Colonic mucosa (tissue), 4 donors: ENCODE measurements around the gene RPL21. TPM values are rescaled to one million over a fixed set of nuclear protein-coding genes. Genes with fewer than 3 reads are reported as not detected.
A peak's percentile ranks its signal among the peaks of the same experiment; 100 is the strongest.

ENCODE experiments used
- DNase-seq: peaks from one replicate; pipeline ENCODE4 v3.0.0-alpha.2; 2020
- H3K27ac ChIP-seq: fragments of 200-600 bp; one replicate; pipeline ENCODE4 v1.8.0; 2021
- H3K27me3 ChIP-seq: fragments of 200-600 bp; one replicate; pipeline ENCODE4 v1.8.0; 2021
- H3K36me3 ChIP-seq: fragments of 200-600 bp; one replicate; pipeline ENCODE4 v1.8.0; 2021
- H3K4me1 ChIP-seq: fragments of 200-600 bp; one replicate; pipeline ENCODE4 v1.8.0; 2021; ENCODE audit warnings: mild to moderate bottlenecking
- H3K4me3 ChIP-seq: fragments of 200-600 bp; one replicate; pipeline ENCODE4 v1.8.0; 2021
- H3K9ac ChIP-seq, 2 donors: one replicate each; pipeline ENCODE4 v1.7.0; 2013; ENCODE audit warnings: control low read depth in 2 of 2, low read depth in 2 of 2, low read length in 2 of 2
- H3K9me3 ChIP-seq: fragments of 200-600 bp; one replicate; pipeline ENCODE4 v1.8.0; 2021
- CTCF ChIP-seq: fragments of 200-600 bp; IDR thresholded peaks from one replicate; pipeline ENCODE4 v1.8.0; 2022; ENCODE audit warnings: antibody characterized with exemption, mild to moderate bottlenecking
- intact Hi-C: fragments of 100-400 bp; cut with DNase I; formaldehyde crosslinking; loops from one replicate; pipeline ENCODE4 v1.14.1; 2022
- total RNA-seq, 2 donors: library from RNA; stranded (reverse); fragmentation: NEBNext Ultra II Directional in 1 of 2; extraction: Animal tissue kit (Norgen Biotek cat#: 25700) in 1 of 2; gene quantifications; one replicate each; pipeline ENCODE4 v1.2.1, GENCODE V29; 2021
- donor health status: healthy.
- donor health status: DM: no; HTN: no; CAD: no.
- donor health status: DM: no; HTN: no; CAD: no.

The RPL21 gene
- total RNA-seq, 2 donors from 2014 or later = 795 to 929 TPM

- intact Hi-C loops = no loop called here
- H3K27ac ChIP-seq = no peak overlapping the region
- no peaks in the 10 kb centered on the region for H3K4me1 ChIP-seq
Observed at GRCh38 chr13:27264648-27265047, 13.3 kb downstream of the RPL21 start.

DNA sequence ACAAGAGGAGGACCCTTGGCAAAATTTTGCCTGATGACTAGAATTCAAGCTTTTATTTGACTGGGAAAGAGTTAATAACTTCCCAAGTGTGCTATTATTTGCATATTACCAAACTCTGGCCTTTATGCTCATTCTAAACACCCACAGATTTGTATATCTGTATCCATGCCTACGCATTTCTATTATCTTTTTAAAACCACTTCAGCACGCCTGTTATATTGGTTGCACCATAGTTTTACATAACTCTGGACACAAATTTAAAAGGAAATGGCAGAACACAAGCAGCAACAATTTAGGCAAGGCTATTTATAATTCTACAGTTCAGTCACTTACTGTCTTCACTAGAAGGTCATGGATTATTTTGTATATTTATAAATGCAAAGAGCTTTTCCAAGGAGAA lies 15.6 kb downstream of the RPL21 start:
- Histone ChIP-seq H3K4me1 (peaks cover 4% of the 10 kb centered on the region), H3K27ac (no peak overlapping the region), H3K9me3 (no peaks in the 10 kb centered on the region), H3K4me3 (no peak overlapping the region), H3K9ac (no peak overlapping the region), H3K36me3 (no peaks in the 10 kb centered on the region), H3K27me3 (no peaks in the 10 kb centered on the region)
- intact Hi-C loops = no loop called here
- no peak for TF ChIP-seq CTCF
- DNase-seq = no peak

More at GRCh38 chr13:27264648-27265047, 13.3 kb downstream of the RPL21 start:
- no peaks in the 10 kb centered on the region for H3K36me3 ChIP-seq
- H3K9ac ChIP-seq = no peak overlapping the region
- no peaks in the 10 kb centered on the region for H3K9me3 ChIP-seq
- TF ChIP-seq CTCF = no peak
- H3K4me3 ChIP-seq = no peak overlapping the region
- no peaks in the 10 kb centered on the region for H3K27me3 ChIP-seq
- no peak for DNase-seq

DNA sequence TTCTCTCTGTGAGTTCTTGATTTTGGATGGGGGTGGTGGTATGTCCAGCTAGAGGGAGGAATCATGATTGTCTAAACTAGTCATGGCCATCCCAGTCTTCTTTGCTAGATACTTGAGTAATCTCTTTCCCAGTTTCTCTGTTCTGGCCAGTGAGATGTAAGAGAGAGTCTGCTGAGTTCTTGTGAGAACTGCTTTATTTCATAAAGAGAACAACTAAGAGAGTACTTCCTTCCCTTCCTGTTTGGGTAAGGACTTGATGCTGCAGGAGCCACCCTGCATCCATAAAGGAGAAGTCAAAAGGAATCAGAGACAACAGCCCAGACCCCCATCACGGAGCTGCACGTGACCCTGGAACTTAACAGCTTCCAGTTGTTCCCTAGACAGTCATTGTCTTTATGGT lies 16.2 kb downstream of the RPL21 start:
- Histone ChIP-seq H3K4me1 (peaks cover 7% of the 10 kb centered on the region), H3K27me3 (no peaks in the 10 kb centered on the region), H3K27ac (no peak overlapping the region), H3K9me3 (no peaks in the 10 kb centered on the region), H3K9ac (no peak overlapping the region), H3K36me3 (no peaks in the 10 kb centered on the region), H3K4me3 (no peak overlapping the region)
- no peak for DNase-seq
- no peak for TF ChIP-seq CTCF
- intact Hi-C loops = no loop called here

- no peak for DNase-seq
- no peak for TF ChIP-seq CTCF
- no peak overlapping the region for H3K4me3 ChIP-seq
- no peak overlapping the region for H3K9ac ChIP-seq
- no peak overlapping the region for H3K27ac ChIP-seq
- intact Hi-C loops = no loop called here
- no peaks in the 10 kb centered on the region for H3K27me3 ChIP-seq
- no peaks in the 10 kb centered on the region for H3K9me3 ChIP-seq
- H3K36me3 ChIP-seq = no peaks in the 10 kb centered on the region
- peaks cover 7% of the 10 kb centered on the region for H3K4me1 ChIP-seq
Observed at GRCh38 chr13:27269114-27269665, 17.8 kb downstream of the RPL21 start.

GRCh38 chr13:27270594-27271520 lies 19.5 kb downstream of the RPL21 start, which contains the start of gene RASL11A:
Gene RASL11A, plus strand, starts transcription at chr13:27270830. Its CDS starts 115 bp downstream, at chr13:27270945.
- TF ChIP-seq CTCF = peak; percentile 96
- H3K4me3 ChIP-seq = peak within 1 kb of the TSS; percentile 87
- H3K27me3 ChIP-seq = no peaks in the 10 kb centered on the region
- peak; percentile 90 for DNase-seq
- H3K36me3 ChIP-seq = no peaks in the 10 kb centered on the region
- H3K9ac ChIP-seq = peak within 1 kb of the TSS; percentile 91 to 95
- no peaks in the 10 kb centered on the region for H3K9me3 ChIP-seq
- peaks cover 7% of the 10 kb centered on the region for H3K4me1 ChIP-seq
- intact Hi-C loops = loop anchor here (10.0 kb wide), 1 partner anchor 276 kb away; no protein-coding TSS in a partner anchor
- peak within 1 kb of the TSS; percentile 97 for H3K27ac ChIP-seq
